Uterus (tissue), 2 donors: ENCODE data around the gene SMIM44.

Source experiments
- CTCF ChIP-seq, 4 experiments: fragments of 200-600 bp in 2 of 4; fragments of 450-650 bp in 2 of 4; sonication (generic) in 2 of 4; IDR thresholded peaks; one replicate each; pipeline ENCODE4 v1.5.1; 2016 to 2019; ENCODE audit warnings: antibody characterized with exemption in 4 of 4, mild to moderate bottlenecking in 2 of 4, moderate library complexity in 1 of 4
- POLR2A ChIP-seq, 2 donors: fragments of 450-650 bp; IDR thresholded peaks; one replicate each; pipeline ENCODE4 v1.6.1; 2016; ENCODE audit warnings: antibody characterized with exemption in 2 of 2, mild to moderate bottlenecking in 1 of 2, moderate library complexity in 1 of 2

- TF ChIP-seq CTCF (IDR thresholded peaks at IDR 0.05) (no peak), POLR2A (IDR thresholded peaks at IDR 0.05) (no peak)
These were observed 26.3 kb upstream of the SMIM44 start for GRCh38 chr19:3509566-3509989.
